ES-I3 (cell line): Measurements from ENCODE around the gene LUZP4.
"Not testable (repeated sequence)": the region's sequence is repeated elsewhere in the genome, so short reads cannot be mapped to it uniquely, and the experiment has no call there.

Experiments used
- H3K36me3 ChIP-seq: 2 replicates; pipeline ENCODE4 v1.6.1; 2013; ENCODE audit warnings: mild to moderate bottlenecking, low read length, control low read depth, moderate library complexity; ENCODE audit not compliant: insufficient read depth
- H3K4me1 ChIP-seq: 2 replicates; pipeline ENCODE4 v1.6.1; 2013; ENCODE audit warnings: mild to moderate bottlenecking, control low read depth, low read length; ENCODE audit not compliant: insufficient read depth
- H3K9ac ChIP-seq: 2 replicates; pipeline ENCODE4 v1.6.1; 2013; ENCODE audit warnings: low read depth, mild to moderate bottlenecking, low read length, moderate library complexity
- H3K9me3 ChIP-seq: 2 replicates; pipeline ENCODE4 v1.6.1; 2013; ENCODE audit warnings: mild to moderate bottlenecking, low read length, moderate library complexity; ENCODE audit not compliant: control insufficient read depth, insufficient read depth

LUZP4 gene

GRCh38 chrX:115318139-115318538 is 28.6 kb downstream of the LUZP4 start:
- no peak overlapping the region for H3K9ac ChIP-seq
- peaks cover 14% of the 10 kb centered on the region for H3K9me3 ChIP-seq
- H3K4me1 ChIP-seq, result peaks cover 11% of the 10 kb centered on the region; the same call in 1 of the 2 replicates
- H3K36me3 ChIP-seq, result no peaks in the 10 kb centered on the region

DNA sequence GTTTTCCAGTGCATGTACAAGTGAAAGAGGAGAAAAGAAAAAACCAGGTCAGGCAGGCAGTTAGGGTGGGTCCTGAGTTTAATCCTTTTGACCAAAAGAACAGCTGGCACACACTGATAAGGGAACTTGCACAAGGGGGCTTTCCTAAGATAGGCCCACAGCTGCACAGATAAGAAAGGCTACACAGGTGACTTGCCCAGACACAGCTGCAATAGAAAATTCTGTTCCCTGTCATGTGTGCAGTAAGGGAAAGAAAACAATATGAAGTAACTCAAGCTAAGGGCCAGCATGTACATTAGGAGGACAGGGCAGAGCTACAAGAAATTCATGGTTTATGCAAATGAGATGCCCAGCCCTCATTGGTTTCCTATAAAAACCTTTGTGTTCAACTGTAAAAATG is 32.9 kb downstream of the LUZP4 start:
- no peak overlapping the region for H3K9ac ChIP-seq
- H3K9me3 ChIP-seq, result peaks cover 8% of the 10 kb centered on the region; the same call in 1 of the 2 replicates
- no peaks in the 10 kb centered on the region for H3K36me3 ChIP-seq
- peaks cover 11% of the 10 kb centered on the region; the same call in 1 of the 2 replicates for H3K4me1 ChIP-seq

DNA sequence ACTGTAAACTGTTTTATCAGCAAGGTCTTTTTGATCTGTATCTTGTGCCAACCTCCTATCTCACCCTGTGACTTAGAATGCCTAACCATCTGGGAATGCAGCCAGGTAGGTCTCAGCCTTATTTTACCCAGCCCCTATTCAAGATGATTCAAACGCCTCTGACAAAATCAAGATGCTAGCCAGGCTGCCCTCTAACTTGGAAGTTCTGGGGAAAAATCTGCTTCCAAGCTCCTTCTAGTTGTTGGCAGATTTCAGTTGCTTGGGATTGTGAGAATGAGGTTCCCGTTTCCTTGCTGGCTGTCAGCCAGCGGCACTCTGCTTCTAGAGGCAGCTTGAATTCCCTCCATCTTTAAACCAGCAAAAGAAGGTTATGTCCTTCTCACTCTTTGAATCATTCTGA is 34.7 kb downstream of the LUZP4 start:
- no peaks in the 10 kb centered on the region for H3K36me3 ChIP-seq
- H3K9ac ChIP-seq, result no peak overlapping the region
- H3K9me3 ChIP-seq, result peaks cover 8% of the 10 kb centered on the region; the same call in 1 of the 2 replicates
- H3K4me1 ChIP-seq, result no peaks in the 10 kb centered on the region; the same call in 1 of the 2 replicates

DNA sequence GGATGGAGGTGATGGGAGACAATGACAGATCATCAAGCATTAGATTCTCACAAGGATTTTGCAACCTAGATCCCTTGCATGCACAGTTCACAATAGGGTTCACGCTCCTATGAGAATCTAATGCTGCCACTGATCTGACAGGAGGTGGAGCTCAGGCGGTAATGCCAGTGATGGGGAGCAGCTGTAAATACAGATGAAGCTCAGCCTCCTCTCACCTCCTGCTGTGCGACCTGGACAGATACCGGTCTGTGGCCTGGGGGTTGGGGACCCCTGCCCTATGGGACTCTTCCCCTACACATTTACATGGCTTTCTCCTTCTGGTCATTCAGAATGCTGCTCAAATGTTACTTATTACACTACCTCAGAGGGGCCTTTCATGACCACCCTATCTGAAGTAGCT is 39.8 kb downstream of the LUZP4 start:
- not testable (repeated sequence) for H3K9ac ChIP-seq, H3K36me3 ChIP-seq, H3K9me3 ChIP-seq
- H3K4me1 ChIP-seq, result peaks cover 14% of the 10 kb centered on the region

- Histone ChIP-seq H3K4me1 (peaks cover 14% of the 10 kb centered on the region), H3K9me3 (no peaks in the 10 kb centered on the region), H3K9ac (peak overlapping the region; percentile 31; the same call in 1 of the 2 replicates), H3K36me3 (no peaks in the 10 kb centered on the region)
Observed at GRCh38 chrX:115330498-115331168, 41.1 kb downstream of the LUZP4 start.

DNA sequence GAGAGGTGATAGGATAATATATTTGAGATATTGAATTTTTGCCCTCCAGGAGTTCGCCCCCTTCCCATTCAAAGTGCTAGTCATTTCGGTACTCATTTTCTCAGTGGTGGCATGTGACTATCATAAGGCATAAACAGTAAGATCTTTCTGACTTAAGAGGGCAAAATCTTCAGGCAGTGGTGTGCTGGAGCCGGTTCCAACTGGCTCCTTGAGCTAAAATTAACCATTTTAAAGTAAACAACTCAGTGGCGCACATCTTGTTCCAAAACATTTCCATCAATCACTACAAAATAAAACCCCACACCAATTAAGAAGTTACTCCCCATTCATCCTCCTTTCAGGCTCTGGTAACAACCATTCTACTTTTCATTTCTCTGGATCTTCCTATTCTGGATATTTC is 43.3 kb downstream of the LUZP4 start:
- Histone ChIP-seq H3K9me3 (no peaks in the 10 kb centered on the region), H3K4me1 (peaks cover 14% of the 10 kb centered on the region), H3K9ac (no peak overlapping the region), H3K36me3 (no peaks in the 10 kb centered on the region)

GRCh38 chrX:115333446-115333845 is 43.9 kb downstream of the LUZP4 start:
- Histone ChIP-seq H3K4me1 (peaks cover 14% of the 10 kb centered on the region), H3K36me3 (no peaks in the 10 kb centered on the region), H3K9ac (no peak overlapping the region), H3K9me3 (no peaks in the 10 kb centered on the region)

- H3K9ac ChIP-seq, result no peak overlapping the region
- H3K4me1 ChIP-seq, result peaks cover 10% of the 10 kb centered on the region
- no peaks in the 10 kb centered on the region for H3K36me3 ChIP-seq
- H3K9me3 ChIP-seq, result no peaks in the 10 kb centered on the region
Observed at GRCh38 chrX:115337491-115338144, 48.1 kb downstream of the LUZP4 start.

GRCh38 chrX:115339441-115340025 is 50.0 kb downstream of the LUZP4 start:
- Histone ChIP-seq H3K36me3 (no peaks in the 10 kb centered on the region), H3K4me1 (no peaks in the 10 kb centered on the region; the same call in 1 of the 2 replicates), H3K9ac (no peak overlapping the region), H3K9me3 (no peaks in the 10 kb centered on the region)

DNA sequence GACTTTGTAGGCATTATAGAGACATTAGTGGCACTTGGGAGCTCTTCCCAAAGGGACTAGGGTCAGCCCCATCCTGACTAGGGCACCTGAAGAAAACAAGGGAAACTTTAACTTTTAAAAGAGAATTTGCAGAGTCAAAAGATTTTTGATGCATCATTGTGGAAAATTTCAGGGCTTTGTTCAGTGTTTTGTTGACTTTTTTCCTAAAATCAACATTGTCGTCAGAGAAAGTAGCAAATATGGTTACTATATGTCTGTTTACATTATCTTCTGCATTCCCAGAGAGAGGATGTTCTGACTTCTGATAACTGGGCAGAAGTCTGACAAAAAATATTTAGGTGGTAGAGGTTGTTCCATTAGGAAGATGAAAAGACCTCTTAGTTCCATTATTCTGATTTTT is 51.9 kb downstream of the LUZP4 start:
- Histone ChIP-seq H3K36me3 (no peaks in the 10 kb centered on the region), H3K9me3 (no peaks in the 10 kb centered on the region), H3K4me1 (peaks cover 14% of the 10 kb centered on the region), H3K9ac (no peak overlapping the region)

- H3K4me1 ChIP-seq, result peaks cover 14% of the 10 kb centered on the region
- no peak overlapping the region for H3K9ac ChIP-seq
- H3K36me3 ChIP-seq, result no peaks in the 10 kb centered on the region
- peaks cover 4% of the 10 kb centered on the region for H3K9me3 ChIP-seq
Observed at GRCh38 chrX:115344885-115345614, 55.5 kb downstream of the LUZP4 start.

DNA sequence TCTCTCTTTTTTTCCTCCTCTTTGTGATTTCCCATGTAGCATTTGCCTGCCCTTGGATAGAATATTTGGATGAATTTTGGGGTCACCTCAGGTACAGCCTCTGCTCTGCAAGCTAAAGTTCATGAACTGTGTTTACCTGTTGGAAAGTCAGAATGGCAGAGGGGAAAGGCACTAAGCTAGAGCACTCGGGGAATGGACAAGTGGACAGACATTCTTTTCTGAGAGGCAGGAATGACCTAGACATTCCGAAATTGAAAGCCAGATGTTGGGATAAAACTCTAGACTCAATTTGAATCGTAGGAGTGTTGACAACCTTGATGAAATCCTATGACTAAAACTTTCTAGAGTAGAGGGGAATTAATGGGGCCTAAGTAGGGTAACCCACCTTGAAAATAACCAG is 56.1 kb downstream of the LUZP4 start:
- Histone ChIP-seq H3K36me3 (no peaks in the 10 kb centered on the region), H3K9me3 (peaks cover 4% of the 10 kb centered on the region), H3K4me1 (peaks cover 14% of the 10 kb centered on the region), H3K9ac (no peak overlapping the region)

DNA sequence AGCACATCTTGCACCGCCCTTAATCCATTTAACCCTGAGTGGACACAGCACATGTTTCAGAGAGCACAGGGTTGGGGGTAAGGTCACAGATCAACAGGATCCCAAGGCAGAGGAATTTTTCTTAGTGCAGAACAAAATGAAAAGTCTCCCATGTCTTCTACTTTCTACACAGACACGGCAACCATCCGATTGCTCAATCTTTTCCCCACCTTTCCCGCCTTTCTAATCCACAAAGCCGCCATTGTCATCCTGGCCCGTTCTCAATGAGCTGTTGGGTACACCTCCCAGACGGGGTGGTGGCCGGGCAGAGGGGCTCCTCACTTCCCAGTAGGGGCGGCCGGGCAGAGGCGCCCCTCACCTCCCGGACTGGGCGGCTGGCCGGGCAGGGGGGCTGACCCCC is 57.2 kb downstream of the LUZP4 start:
- peaks cover 14% of the 10 kb centered on the region for H3K4me1 ChIP-seq
- H3K9ac ChIP-seq, result not testable (repeated sequence)

GRCh38 chrX:115348446-115349225 is 59.1 kb downstream of the LUZP4 start:
- no peaks in the 10 kb centered on the region for H3K36me3 ChIP-seq

More for the DNA sequence above, 57.2 kb downstream of the LUZP4 start:
- not testable (repeated sequence) for H3K36me3 ChIP-seq, H3K9me3 ChIP-seq

More at GRCh38 chrX:115348446-115349225, 59.1 kb downstream of the LUZP4 start:
- no peak overlapping the region for H3K9ac ChIP-seq
- H3K4me1 ChIP-seq, result peaks cover 14% of the 10 kb centered on the region
- H3K9me3 ChIP-seq, result peaks cover 4% of the 10 kb centered on the region
